Anterior cingulate cortex (tissue), 58 donors: ENCODE data around the gene RBM7.

Experiments used
- DNase-seq, 58 donors: peaks; one replicate each; lab custom pipeline; 2025; lab: John Stamatoyannopoulos, UW

The RBM7 gene

GRCh38 chr11:114440971-114441763 is 40.7 kb downstream of the RBM7 start:
- no peak for DNase-seq

- DNase-seq: no peak
Observed at GRCh38 chr11:114441921-114442320, 41.5 kb downstream of the RBM7 start.

GRCh38 chr11:114442536-114442935 is 42.1 kb downstream of the RBM7 start:
- DNase-seq: no peak

- DNase-seq: peak in 2 of 58 donors; percentile 1 to 26
Observed at GRCh38 chr11:114447444-114447843, 47.0 kb downstream of the RBM7 start.

- DNase-seq: no peak
Observed at GRCh38 chr11:114447892-114448291, 47.4 kb downstream of the RBM7 start.

- no peak for DNase-seq
Observed at GRCh38 chr11:114448749-114449482, 48.5 kb downstream of the RBM7 start.

GRCh38 chr11:114449845-114450244 is 49.4 kb downstream of the RBM7 start:
- DNase-seq: no peak

- DNase-seq: no peak
Observed at GRCh38 chr11:114452399-114452798, 51.9 kb downstream of the RBM7 start.
